Spinal cord (tissue), 10 donors: Measurements from ENCODE around the gene PPP1R15A. TPM values are rescaled to one million over a fixed set of nuclear protein-coding genes. Genes with fewer than 3 reads are reported as not detected.
"Not testable (repeated sequence)": the region's sequence is repeated elsewhere in the genome, so short reads cannot be mapped to it uniquely, and the experiment has no call there.

Source experiments
- DNase-seq, 6 donors: peaks; one replicate each; pipeline versions ENCODE4 v3.0.0 to v3.0.0-alpha.2; 2013 to 2015; ENCODE audit warnings: low spot score in 6 of 6, low read depth in 4 of 6
- H3K27ac ChIP-seq: one replicate; pipeline ENCODE4 v1.5.1; 2013; ENCODE audit warnings: low read depth, low read length, control low read depth
- H3K27me3 ChIP-seq: one replicate; pipeline ENCODE4 v1.6.1; 2013; ENCODE audit warnings: low read length; ENCODE audit not compliant: control insufficient read depth, insufficient read depth
- H3K36me3 ChIP-seq: one replicate; pipeline ENCODE4 v1.6.1; 2013; ENCODE audit warnings: low read length; ENCODE audit not compliant: control insufficient read depth, insufficient read depth
- H3K4me1 ChIP-seq: one replicate; pipeline ENCODE4 v1.6.1; 2013; ENCODE audit warnings: low read length; ENCODE audit not compliant: control insufficient read depth, insufficient read depth
- H3K4me3 ChIP-seq: one replicate; pipeline ENCODE4 v1.5.1; 2013; ENCODE audit warnings: low read depth, low read length, control low read depth
- H3K9me3 ChIP-seq: one replicate; pipeline ENCODE4 v1.6.1; 2013; ENCODE audit warnings: low read length; ENCODE audit not compliant: control insufficient read depth, insufficient read depth
- WGBS: methylation state at CpG from one replicate; pipeline ENCODE4 v1.1.5; 2013; ENCODE audit warnings: missing lambda C conversion rate; ENCODE audit not compliant: insufficient coverage; 5-methylcytosine and 5-hydroxymethylcytosine counted together
- polyA plus RNA-seq, 2 donors: library from polyadenylated mRNA; unstranded; fragments of 120-200 nt; gene quantifications; one replicate each; pipeline ENCODE4 v1.2.1, GENCODE V29; 2013; ENCODE audit not compliant: insufficient read length in 2 of 2
- total RNA-seq, 2 donors: library from RNA; depleted of rRNA in 1 of 2; stranded (reverse); fragments of 120-200 nt in 1 of 2; fragments of >200 nt in 1 of 2; gene quantifications; one replicate each; pipeline versions ENCODE4 v1.2.3 to v1.2.4, GENCODE V29; 2013 to 2014
- donor health status: healthy.

PPP1R15A gene
- total and polyA plus RNA-seq, 4 donors: 26.6 to 42.5 (median 32.0) TPM

DNA sequence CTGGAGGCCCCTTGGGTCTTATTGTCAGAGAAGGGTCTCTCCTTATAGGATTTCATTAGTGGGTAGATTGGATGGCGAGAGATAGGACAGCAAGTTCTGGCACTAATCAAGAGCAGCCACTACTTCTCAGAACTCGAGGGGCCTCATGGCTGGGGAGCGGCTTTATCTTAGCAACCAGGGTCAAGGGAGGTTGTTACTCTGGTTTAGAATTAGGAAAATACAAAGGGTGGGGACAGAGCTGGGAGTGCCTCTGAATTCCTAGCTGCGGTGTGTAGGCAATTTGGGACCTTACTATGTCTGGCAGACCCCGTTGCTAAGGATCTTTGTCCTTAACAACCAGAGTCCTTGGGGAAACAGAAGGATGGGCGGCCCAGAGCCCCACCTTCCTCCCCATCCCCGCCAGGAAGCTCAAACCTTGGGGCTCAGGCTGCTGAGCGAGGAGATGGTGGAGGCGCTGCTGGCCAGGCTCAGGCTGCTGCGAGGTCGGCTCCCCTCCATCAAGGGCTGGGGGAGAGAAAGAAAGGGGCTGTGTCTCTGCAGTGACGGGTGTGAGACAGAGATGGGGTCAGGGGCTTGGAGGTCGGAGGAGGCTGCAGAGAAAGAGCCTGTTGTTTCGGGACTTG, 5.0 kb upstream of the PPP1R15A start:
- H3K27ac ChIP-seq: peak overlapping the region; percentile 91
- no peaks in the 10 kb centered on the region for H3K9me3 ChIP-seq
- 39% methylated on average over 10 of the region's 14 CpGs for WGBS
- H3K4me3 ChIP-seq: peak overlapping the region; percentile 54
- no peaks in the 10 kb centered on the region for H3K36me3 ChIP-seq
- H3K27me3 ChIP-seq: no peaks in the 10 kb centered on the region
- peaks cover 32% of the 10 kb centered on the region for H3K4me1 ChIP-seq
- peak in 1 of 6 donors; percentile 58 for DNase-seq

DNA sequence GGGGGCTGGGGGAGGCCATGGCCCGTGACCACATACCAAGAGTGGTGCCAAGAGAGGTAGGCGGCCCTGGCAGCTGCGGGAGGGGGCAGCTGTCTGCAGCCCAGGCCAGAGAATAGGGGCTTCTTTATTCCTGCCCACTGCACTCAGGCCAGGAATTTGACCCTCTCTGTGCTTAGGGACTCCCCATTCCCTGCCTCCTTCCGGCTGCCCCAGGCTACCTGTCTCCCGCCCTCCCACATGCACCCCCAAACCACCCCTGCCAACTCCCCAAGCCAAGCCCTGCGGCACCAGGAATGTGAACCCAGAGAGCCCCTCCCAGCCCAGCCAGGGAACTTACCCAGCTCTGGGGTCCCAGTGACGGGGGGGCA, 4.5 kb upstream of the PPP1R15A start:
- no peaks in the 10 kb centered on the region for H3K9me3 ChIP-seq
- H3K27ac ChIP-seq: peak overlapping the region; percentile 91
- DNase-seq: peak in 1 of 6 donors; percentile 57
- WGBS: 55% methylated on average over 7 of the region's 7 CpGs
- peaks cover 34% of the 10 kb centered on the region for H3K4me1 ChIP-seq
- no peaks in the 10 kb centered on the region for H3K36me3 ChIP-seq
- no peaks in the 10 kb centered on the region for H3K27me3 ChIP-seq
- H3K4me3 ChIP-seq: peak overlapping the region; percentile 54

DNA sequence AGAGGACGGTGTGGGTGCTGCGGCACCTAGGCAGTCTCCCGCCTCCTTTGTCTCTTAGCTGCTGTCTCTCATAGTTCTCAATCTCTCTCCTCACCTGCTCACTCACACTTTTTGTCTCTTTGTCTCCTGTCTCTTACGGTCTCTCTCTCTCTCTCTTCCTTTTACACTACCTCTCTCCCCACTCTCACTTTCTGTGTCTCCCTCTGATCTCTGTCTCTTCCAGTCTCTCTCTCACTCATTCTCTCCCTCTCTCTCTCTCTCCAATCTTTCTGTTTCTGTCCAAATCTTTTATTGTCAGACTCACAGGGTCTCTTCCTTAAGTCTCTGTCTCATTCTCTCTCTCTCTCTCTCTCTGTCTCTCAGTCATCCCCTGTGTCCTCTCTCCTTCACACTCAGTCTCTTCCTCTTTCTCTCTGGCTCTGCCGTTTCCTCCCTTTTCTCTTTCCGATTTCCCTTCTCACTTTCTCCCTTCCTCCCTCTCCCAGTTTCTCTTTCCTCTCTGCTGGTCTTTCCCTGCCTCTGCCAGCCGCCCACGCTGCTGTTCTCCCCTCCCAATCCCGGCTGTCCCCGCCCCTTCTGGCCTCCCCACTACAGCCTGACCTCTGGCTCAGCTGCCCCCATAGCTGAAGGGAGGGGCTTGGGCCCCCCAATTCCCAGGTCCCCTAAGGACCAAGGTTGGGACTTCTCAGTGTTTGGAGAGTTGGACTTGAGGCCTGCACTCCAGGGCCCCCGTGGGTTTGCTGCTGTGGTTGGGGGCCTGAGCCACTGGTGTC, 3.9 kb upstream of the PPP1R15A start, which contains the start of gene PLEKHA4:
Gene PLEKHA4 (minus strand): TSS at position 504 of the 773 bp plus-strand sequence. CDS start 997 bp downstream, outside the sequence.
- H3K4me3 ChIP-seq: peak within 1 kb of the TSS; percentile 54
- H3K9me3 ChIP-seq: no peaks in the 10 kb centered on the region
- WGBS: 23% methylated on average over 11 of the region's 11 CpGs

DNA sequence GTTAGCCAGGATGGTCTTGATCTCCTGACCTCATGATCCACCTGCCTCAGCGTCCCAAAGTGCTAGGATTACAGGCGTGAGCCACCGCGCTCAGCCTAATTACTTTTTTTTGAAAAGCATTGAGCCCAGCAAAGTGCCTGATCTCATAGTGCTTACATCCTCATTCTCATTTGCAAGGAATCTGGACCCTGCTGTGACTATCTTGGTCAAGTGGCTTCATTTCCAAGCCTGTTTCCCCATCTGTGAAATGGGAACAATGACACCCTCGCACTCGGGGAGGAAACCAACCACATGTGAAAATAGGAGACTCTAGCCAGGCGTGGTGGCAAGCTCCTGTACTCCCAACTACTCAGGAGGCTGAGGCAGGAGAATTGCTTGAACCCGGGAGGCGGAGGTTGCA, 2.2 kb upstream of the PPP1R15A start:
- H3K4me3 ChIP-seq: no peak overlapping the region
- no peak for DNase-seq
- whole genome bisulfite sequencing: 96% methylated on average over 4 of the region's 9 CpGs
- H3K27me3 ChIP-seq: no peaks in the 10 kb centered on the region
- H3K4me1 ChIP-seq: peaks cover 57% of the 10 kb centered on the region
- peaks cover 17% of the 10 kb centered on the region for H3K36me3 ChIP-seq
- H3K9me3 ChIP-seq: no peaks in the 10 kb centered on the region
- no peak overlapping the region for H3K27ac ChIP-seq

More for the DNA sequence above, 3.9 kb upstream of the PPP1R15A start, which contains the start of gene PLEKHA4:
- H3K27ac ChIP-seq: peak within 1 kb of the TSS; percentile 91
- peaks cover 3% of the 10 kb centered on the region for H3K36me3 ChIP-seq
- H3K27me3 ChIP-seq: no peaks in the 10 kb centered on the region
- H3K4me1 ChIP-seq: peaks cover 40% of the 10 kb centered on the region
- peak in 1 of 6 donors; percentile 65 for DNase-seq

DNA sequence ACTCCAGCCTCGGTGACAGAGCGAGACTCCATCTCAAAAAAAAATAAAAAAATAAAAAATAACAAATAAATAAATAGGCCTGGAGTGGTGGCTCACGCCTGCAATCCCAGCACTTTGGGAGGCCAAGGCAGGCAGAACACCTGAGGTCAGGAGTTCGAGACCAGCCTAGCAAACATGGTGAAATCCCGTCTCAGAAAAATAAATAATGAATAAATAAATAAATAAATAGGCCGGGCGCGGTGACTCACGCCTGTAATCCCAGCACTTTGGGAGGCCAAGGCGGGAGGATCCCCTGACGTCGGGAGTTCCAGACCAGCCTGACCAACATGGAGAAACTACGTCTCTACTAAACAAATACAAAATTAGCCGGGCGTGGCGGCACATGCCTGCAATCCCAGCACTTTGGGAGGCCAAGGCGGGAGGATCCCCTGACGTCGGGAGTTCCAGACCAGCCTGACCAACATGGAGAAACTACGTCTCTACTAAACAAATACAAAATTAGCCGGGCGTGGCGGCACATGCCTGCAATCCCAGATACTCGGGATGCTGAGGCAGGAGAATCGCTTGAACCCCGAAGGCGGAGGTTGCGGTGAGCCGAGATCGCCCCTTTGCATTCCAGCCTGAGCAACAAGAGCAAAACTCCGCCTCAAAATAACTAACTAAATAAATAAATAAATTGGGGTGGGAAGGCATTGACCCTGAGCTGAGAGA, 595 bp upstream of the PPP1R15A start:
- H3K9me3 ChIP-seq, DNase-seq, H3K27me3 ChIP-seq: not testable (repeated sequence)
- Histone ChIP-seq H3K4me3 (peak overlapping the region; percentile 91), H3K36me3 (peaks cover 33% of the 10 kb centered on the region), H3K4me1 (peaks cover 66% of the 10 kb centered on the region), H3K27ac (peak overlapping the region; percentile 96)
- 95% methylated on average over 8 of the region's 31 CpGs for WGBS

DNA sequence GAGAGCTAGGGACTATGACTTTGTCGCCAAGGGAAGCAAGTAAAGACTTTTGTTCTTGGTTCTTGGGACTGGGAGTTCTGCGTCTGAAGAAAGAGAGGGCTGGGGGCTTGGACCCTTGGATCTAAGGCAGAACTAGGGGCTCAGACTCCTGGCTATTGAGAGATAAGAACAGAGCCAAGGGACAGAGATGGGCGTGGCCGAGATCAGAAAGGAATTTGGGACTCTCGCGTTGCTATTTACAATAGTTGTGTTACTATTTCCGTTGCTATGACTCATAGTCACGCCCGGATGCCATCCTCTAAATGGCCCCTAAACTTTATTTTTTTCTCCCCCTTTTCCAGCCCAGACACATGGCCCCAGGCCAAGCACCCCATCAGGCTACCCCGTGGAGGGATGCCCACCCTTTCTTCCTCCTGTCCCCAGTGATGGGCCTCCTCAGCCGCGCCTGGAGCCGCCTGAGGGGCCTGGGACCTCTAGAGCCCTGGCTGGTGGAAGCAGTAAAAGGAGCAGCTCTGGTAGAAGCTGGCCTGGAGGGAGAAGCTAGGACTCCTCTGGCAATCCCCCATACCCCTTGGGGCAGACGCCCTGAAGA, 759 bp downstream of the PPP1R15A start:
- Histone ChIP-seq H3K4me1 (peaks cover 57% of the 10 kb centered on the region), H3K36me3 (peaks cover 36% of the 10 kb centered on the region), H3K4me3 (peak overlapping the region; percentile 91), H3K27ac (peak overlapping the region; percentile 96), H3K9me3 (no peaks in the 10 kb centered on the region), H3K27me3 (no peaks in the 10 kb centered on the region)
- peak in 3 of 6 donors; percentile 39 to 87 (median 78) for DNase-seq
- 0% methylated on average over 10 of the region's 14 CpGs for WGBS

DNA sequence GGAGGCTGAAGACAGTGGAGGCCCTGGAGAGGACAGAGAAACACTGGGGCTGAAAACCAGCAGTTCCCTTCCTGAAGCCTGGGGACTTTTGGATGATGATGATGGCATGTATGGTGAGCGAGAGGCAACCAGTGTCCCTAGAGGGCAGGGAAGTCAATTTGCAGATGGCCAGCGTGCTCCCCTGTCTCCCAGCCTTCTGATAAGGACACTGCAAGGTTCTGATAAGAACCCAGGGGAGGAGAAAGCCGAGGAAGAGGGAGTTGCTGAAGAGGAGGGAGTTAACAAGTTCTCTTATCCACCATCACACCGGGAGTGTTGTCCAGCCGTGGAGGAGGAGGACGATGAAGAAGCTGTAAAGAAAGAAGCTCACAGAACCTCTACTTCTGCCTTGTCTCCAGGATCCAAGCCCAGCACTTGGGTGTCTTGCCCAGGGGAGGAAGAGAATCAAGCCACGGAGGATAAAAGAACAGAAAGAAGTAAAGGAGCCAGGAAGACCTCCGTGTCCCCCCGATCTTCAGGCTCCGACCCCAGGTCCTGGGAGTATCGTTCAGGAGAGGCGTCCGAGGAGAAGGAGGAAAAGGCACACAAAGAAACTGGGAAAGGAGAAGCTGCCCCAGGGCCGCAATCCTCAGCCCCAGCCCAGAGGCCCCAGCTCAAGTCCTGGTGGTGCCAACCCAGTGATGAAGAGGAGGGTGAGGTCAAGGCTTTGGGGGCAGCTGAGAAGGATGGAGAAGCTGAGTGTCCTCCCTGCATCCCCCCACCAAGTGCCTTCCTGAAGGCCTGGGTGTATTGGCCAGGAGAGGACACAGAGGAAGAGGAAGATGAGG, 1.5 kb downstream of the PPP1R15A start:
- H3K36me3 ChIP-seq: peaks cover 36% of the 10 kb centered on the region
- peaks cover 52% of the 10 kb centered on the region for H3K4me1 ChIP-seq
- WGBS: 90% methylated on average over 10 of the region's 14 CpGs
- DNase-seq: peak in 1 of 6 donors; percentile 28
- no peaks in the 10 kb centered on the region for H3K9me3 ChIP-seq
- peak overlapping the region; percentile 91 for H3K4me3 ChIP-seq
- peak overlapping the region; percentile 96 for H3K27ac ChIP-seq
- no peaks in the 10 kb centered on the region for H3K27me3 ChIP-seq

DNA sequence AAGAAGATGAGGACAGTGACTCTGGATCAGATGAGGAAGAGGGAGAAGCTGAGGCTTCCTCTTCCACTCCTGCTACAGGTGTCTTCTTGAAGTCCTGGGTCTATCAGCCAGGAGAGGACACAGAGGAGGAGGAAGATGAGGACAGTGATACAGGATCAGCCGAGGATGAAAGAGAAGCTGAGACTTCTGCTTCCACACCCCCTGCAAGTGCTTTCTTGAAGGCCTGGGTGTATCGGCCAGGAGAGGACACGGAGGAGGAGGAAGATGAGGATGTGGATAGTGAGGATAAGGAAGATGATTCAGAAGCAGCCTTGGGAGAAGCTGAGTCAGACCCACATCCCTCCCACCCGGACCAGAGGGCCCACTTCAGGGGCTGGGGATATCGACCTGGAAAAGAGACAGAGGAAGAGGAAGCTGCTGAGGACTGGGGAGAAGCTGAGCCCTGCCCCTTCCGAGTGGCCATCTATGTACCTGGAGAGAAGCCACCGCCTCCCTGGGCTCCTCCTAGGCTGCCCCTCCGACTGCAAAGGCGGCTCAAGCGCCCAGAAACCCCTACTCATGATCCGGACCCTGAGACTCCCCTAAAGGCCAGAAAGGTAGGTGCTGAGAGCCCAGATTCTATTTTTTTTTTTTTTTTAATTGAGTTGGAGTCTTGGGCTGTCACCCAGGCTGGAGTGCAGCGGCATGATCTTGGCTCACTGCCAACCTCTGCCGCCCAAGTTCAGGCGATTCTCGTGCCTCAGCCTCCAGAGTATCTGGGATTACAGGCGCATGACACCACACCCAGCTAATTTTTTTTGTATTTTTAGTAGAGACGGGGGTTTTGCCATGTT, 2.3 kb downstream of the PPP1R15A start:
- peaks cover 41% of the 10 kb centered on the region for H3K36me3 ChIP-seq
- peak overlapping the region; percentile 91 for H3K4me3 ChIP-seq
- H3K9me3 ChIP-seq: no peaks in the 10 kb centered on the region
- H3K4me1 ChIP-seq: peaks cover 46% of the 10 kb centered on the region
- no peak for DNase-seq
- WGBS: 65% methylated on average over 5 of the region's 17 CpGs
- no peaks in the 10 kb centered on the region for H3K27me3 ChIP-seq
- peak overlapping the region; percentile 29 for H3K27ac ChIP-seq
